ENCODE measurements around the gene LCE1D. TPM values are rescaled to one million over a fixed set of nuclear protein-coding genes. Genes with fewer than 3 reads are reported as not detected.
A peak's percentile ranks its signal among the peaks of the same experiment; 100 is the strongest.

LCE1D gene
- total RNA-seq, 1 donor from 2014 or later: not detected

GRCh38 chr1:152761609-152762213 is 34.8 kb upstream of the LCE1D start:
- TF ChIP-seq CTCF (IDR thresholded peaks at IDR 0.05; ENCODE audit: unreplicated experiment): no peak
- no peak overlapping the region for H3K4me3 Mint-ChIP-seq (ENCODE audit: unreplicated experiment)
- no peaks in the 10 kb centered on the region for H3K9me3 Mint-ChIP-seq (ENCODE audit: unreplicated experiment)
- DNase-seq (ENCODE audit: low spot score): no peak
- peaks cover 5% of the 10 kb centered on the region for H3K27me3 Mint-ChIP-seq (ENCODE audit: unreplicated experiment)
- H3K36me3 Mint-ChIP-seq (ENCODE audit: low read depth, unreplicated experiment): no peaks in the 10 kb centered on the region
- H3K27ac Mint-ChIP-seq (ENCODE audit: unreplicated experiment): peak overlapping the region; percentile 8
- H3K4me1 Mint-ChIP-seq (ENCODE audit: unreplicated experiment): peaks cover 4% of the 10 kb centered on the region

- Mint-ChIP-seq H3K9me3 (ENCODE audit: unreplicated experiment) (no peaks in the 10 kb centered on the region), H3K4me1 (ENCODE audit: unreplicated experiment) (no peaks in the 10 kb centered on the region), H3K27me3 (ENCODE audit: unreplicated experiment) (peaks cover 1% of the 10 kb centered on the region), H3K4me3 (ENCODE audit: unreplicated experiment) (no peak overlapping the region), H3K27ac (ENCODE audit: unreplicated experiment) (no peak overlapping the region), H3K36me3 (ENCODE audit: low read depth, unreplicated experiment) (no peaks in the 10 kb centered on the region)
- DNase-seq (ENCODE audit: low spot score): no peak
- TF ChIP-seq CTCF (IDR thresholded peaks at IDR 0.05; ENCODE audit: unreplicated experiment): no peak
These were observed 27.5 kb upstream of the LCE1D start for GRCh38 chr1:152768847-152769533.

GRCh38 chr1:152770411-152770810 is 26.1 kb upstream of the LCE1D start:
- TF ChIP-seq CTCF (IDR thresholded peaks at IDR 0.05; ENCODE audit: unreplicated experiment): no peak
- no peaks in the 10 kb centered on the region for H3K9me3 Mint-ChIP-seq (ENCODE audit: unreplicated experiment)
- no peaks in the 10 kb centered on the region for H3K4me1 Mint-ChIP-seq (ENCODE audit: unreplicated experiment)
- H3K4me3 Mint-ChIP-seq (ENCODE audit: unreplicated experiment): no peak overlapping the region
- H3K27ac Mint-ChIP-seq (ENCODE audit: unreplicated experiment): no peak overlapping the region
- no peaks in the 10 kb centered on the region for H3K36me3 Mint-ChIP-seq (ENCODE audit: low read depth, unreplicated experiment)
- H3K27me3 Mint-ChIP-seq (ENCODE audit: unreplicated experiment): no peaks in the 10 kb centered on the region
- no peak for DNase-seq (ENCODE audit: low spot score)

- Mint-ChIP-seq H3K4me3 (ENCODE audit: unreplicated experiment) (no peak within 1 kb of the TSS), H3K4me1 (ENCODE audit: unreplicated experiment) (no peaks in the 10 kb centered on the region), H3K36me3 (ENCODE audit: low read depth, unreplicated experiment) (no peaks in the 10 kb centered on the region), H3K9me3 (ENCODE audit: unreplicated experiment) (no peaks in the 10 kb centered on the region), H3K27me3 (ENCODE audit: unreplicated experiment) (peaks cover 2% of the 10 kb centered on the region), H3K27ac (ENCODE audit: unreplicated experiment) (no peak within 1 kb of the TSS)
- no peak for DNase-seq (ENCODE audit: low spot score)
- TF ChIP-seq CTCF (IDR thresholded peaks at IDR 0.05; ENCODE audit: unreplicated experiment): no peak
These were observed 21.6 kb upstream of the LCE1D start, which contains the start of gene LCE1F for GRCh38 chr1:152774875-152775274. Gene LCE1F (plus strand): TSS chr1:152775140. CDS start chr1:152776372, 1,232 bp downstream.

- Mint-ChIP-seq H3K4me1 (ENCODE audit: unreplicated experiment) (no peaks in the 10 kb centered on the region), H3K4me3 (ENCODE audit: unreplicated experiment) (no peak overlapping the region), H3K27ac (ENCODE audit: unreplicated experiment) (no peak overlapping the region), H3K36me3 (ENCODE audit: low read depth, unreplicated experiment) (no peaks in the 10 kb centered on the region), H3K27me3 (ENCODE audit: unreplicated experiment) (peaks cover 2% of the 10 kb centered on the region), H3K9me3 (ENCODE audit: unreplicated experiment) (no peaks in the 10 kb centered on the region)
- DNase-seq (ENCODE audit: low spot score): no peak
- no peak for TF ChIP-seq CTCF (IDR thresholded peaks at IDR 0.05; ENCODE audit: unreplicated experiment)
These were observed 20.2 kb upstream of the LCE1D start for GRCh38 chr1:152776361-152776760.
